GM23338 (cell line): ENCODE results near the gene CNN3. TPM values are rescaled to one million over a fixed set of nuclear protein-coding genes. Genes with fewer than 3 reads are reported as not detected.

Experiments
- ATAC-seq: fragments of 200-7000 bp; cut with Tn5 transposase; 3 replicates; pipeline ENCODE4 v1.9.1; 2020
- DNase-seq: peaks from one replicate; pipeline ENCODE4 v3.0.0-alpha.2; 2015; ENCODE audit warnings: low spot score
- H2AFZ ChIP-seq: fragments of 200-600 bp; sonication (generic); 2 replicates; pipeline ENCODE4 v1.8.0; 2016; ENCODE audit warnings: antibody characterized with exemption, mild to moderate bottlenecking, moderate library complexity
- H3F3A ChIP-seq: fragments of 200-600 bp; sonication (generic); replicated peaks from 2 replicates; pipeline ENCODE4 v1.8.0; 2017; ENCODE audit warnings: antibody characterized with exemption, mixed run types, low read depth
- H3K27ac ChIP-seq: fragments of 200-600 bp; sonication (generic); 2 replicates; pipeline ENCODE4 v1.6.1; 2016; ENCODE audit warnings: low read depth
- H3K27me3 ChIP-seq: fragments of 200-600 bp; sonication (generic); 2 replicates; pipeline ENCODE4 v1.8.0; 2016; ENCODE audit warnings: mild to moderate bottlenecking, mixed run types, moderate library complexity; ENCODE audit not compliant: insufficient read depth
- H3K36me3 ChIP-seq: fragments of 200-600 bp; sonication (generic); 2 replicates; pipeline ENCODE4 v1.8.0; 2016; ENCODE audit warnings: mild to moderate bottlenecking; ENCODE audit not compliant: insufficient read depth
- H3K4me1 ChIP-seq: fragments of 200-600 bp; sonication (generic); 2 replicates; pipeline ENCODE4 v1.8.0; 2016; ENCODE audit warnings: mild to moderate bottlenecking, moderate library complexity; ENCODE audit not compliant: insufficient read depth
- H3K4me2 ChIP-seq: fragments of 200-600 bp; sonication (generic); 2 replicates; pipeline ENCODE4 v1.7.1; 2017; ENCODE audit warnings: mixed run types
- H3K4me3 ChIP-seq: fragments of 200-600 bp; sonication (generic); 2 replicates; pipeline ENCODE4 v1.6.1; 2016; ENCODE audit warnings: mixed run types
- H3K79me2 ChIP-seq: fragments of 200-600 bp; sonication (generic); replicated peaks from 2 replicates; pipeline ENCODE4 v1.8.0; 2017; ENCODE audit warnings: mild to moderate bottlenecking; ENCODE audit not compliant: insufficient read depth
- H3K9me2 ChIP-seq: fragments of 200-600 bp; sonication (generic); 2 replicates; pipeline ENCODE4 v1.8.0; 2017; ENCODE audit not compliant: insufficient read depth
- H4K20me1 ChIP-seq: fragments of 200-600 bp; sonication (generic); replicated peaks from 2 replicates; pipeline ENCODE4 v1.8.0; 2017; ENCODE audit warnings: mild to moderate bottlenecking; ENCODE audit not compliant: insufficient read depth
- H3K27ac Mint-ChIP-seq: 2 replicates; pipeline ENCODE4 v1.8.0; 2020; ENCODE audit warnings: inconsistent platforms, mild to moderate bottlenecking, moderate library complexity, mixed read lengths
- H3K27me3 Mint-ChIP-seq: 3 replicates; pipeline ENCODE4 v1.8.0; 2022; ENCODE audit warnings: low read depth, mild to moderate bottlenecking, moderate library complexity, mixed read lengths, inconsistent platforms; ENCODE audit not compliant: insufficient read depth, poor library complexity
- H3K36me3 Mint-ChIP-seq: 3 replicates; pipeline ENCODE4 v1.8.0; 2021; ENCODE audit warnings: low read depth, mild to moderate bottlenecking, inconsistent platforms, moderate library complexity, mixed read lengths
- H3K4me1 Mint-ChIP-seq: 3 replicates; pipeline ENCODE4 v1.8.0; 2020; ENCODE audit warnings: mild to moderate bottlenecking, inconsistent platforms, mixed read lengths
- H3K4me3 Mint-ChIP-seq: 3 replicates; pipeline ENCODE4 v1.8.0; 2021; ENCODE audit warnings: moderate library complexity, mild to moderate bottlenecking, inconsistent platforms, mixed read lengths
- H3K9me3 Mint-ChIP-seq: 3 replicates; pipeline ENCODE4 v1.8.0; 2020; ENCODE audit warnings: moderate library complexity, mild to moderate bottlenecking, inconsistent platforms, mixed read lengths
- CREB1 ChIP-seq: fragments of 250-450 bp; sonication (Bioruptor Pico); IDR thresholded peaks from 2 replicates; pipeline ENCODE4 v1.5.0; 2020; ENCODE audit warnings: low read depth, mild to moderate bottlenecking, moderate library complexity
- EZH2phosphoT487 ChIP-seq: fragments of 200-600 bp; sonication (generic); IDR thresholded peaks from one replicate; pipeline ENCODE4 v1.8.1; 2018; ENCODE audit warnings: antibody characterized with exemption; ENCODE audit not compliant: unreplicated experiment
- POLR2AphosphoS5 ChIP-seq: IDR thresholded peaks from 2 replicates; pipeline ENCODE4 v1.6.1; 2016; ENCODE audit warnings: antibody characterized with exemption, low read depth
- REST ChIP-seq: IDR thresholded peaks from one replicate; pipeline ENCODE4 v1.6.1; 2018; ENCODE audit warnings: antibody characterized with exemption; ENCODE audit not compliant: unreplicated experiment
- ZNF114 ChIP-seq: fragments of 250-450 bp; sonication (Bioruptor Pico); IDR thresholded peaks from 2 replicates; pipeline ENCODE4 v1.5.0; 2020; ENCODE audit warnings: mild to moderate bottlenecking, moderate library complexity
- polyA plus RNA-seq: library from polyadenylated mRNA; unstranded; fragments of >200 nt; fragmentation: Nextera tagmentation; extraction: Ambion mirVana; gene quantifications from 2 replicates; pipeline ENCODE4 v1.2.1, GENCODE V29; 2016
- total RNA-seq: library from RNA; depleted of rRNA; stranded (reverse); fragments of >200 nt; shearing (Covaris generic); gene quantifications from 2 replicates; pipeline ENCODE4 v1.2.3, GENCODE V29; 2014
- TF ChIP-seq, protein P1 (sequence below), 2 experiments: fragments of 200-600 bp in 1 of 2; sonication (generic) in 1 of 2; conservative IDR thresholded peaks; 2 replicates each; pipeline versions ENCODE4 v1.5.1 to v1.6.1; 2016 to 2017; ENCODE audit warnings: antibody characterized with exemption in 2 of 2, low read depth in 2 of 2, mild to moderate bottlenecking in 2 of 2, moderate library complexity in 1 of 2

CNN3 gene
- total and polyA plus RNA-seq, 2 experiments from 2014 or later: 220 to 312 TPM

DNA sequence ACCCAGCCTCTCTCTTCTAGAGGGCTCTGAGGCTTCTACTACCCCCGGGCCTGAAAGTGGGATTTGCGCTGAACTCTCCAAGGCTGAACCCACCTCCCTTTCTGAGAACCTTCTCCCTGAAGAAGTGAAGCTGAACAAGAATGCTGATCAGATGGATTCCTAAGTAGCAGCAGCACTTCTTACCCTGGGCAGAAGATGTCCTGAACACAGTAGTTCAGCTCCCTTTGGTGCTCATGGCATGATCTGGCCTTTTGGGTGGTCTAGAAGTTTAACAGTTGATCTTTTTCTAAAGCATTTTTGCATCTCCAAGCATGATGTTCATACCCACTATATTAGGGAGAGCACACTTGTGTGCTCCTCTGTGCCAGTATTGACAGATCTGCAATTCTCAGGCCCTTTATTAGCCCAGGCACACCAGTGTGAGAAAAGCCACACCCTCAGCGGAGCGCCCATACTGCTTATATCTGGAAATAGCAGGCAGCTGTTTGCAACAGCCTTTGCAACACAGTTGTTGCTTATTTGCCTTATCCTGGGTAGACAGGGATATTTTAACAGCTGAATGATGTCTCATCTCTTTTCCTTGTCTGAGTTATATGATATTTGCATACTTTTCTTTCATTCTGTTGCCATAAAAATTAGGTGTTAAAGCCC is 34.2 kb downstream of the CNN3 start:
- no peak overlapping the region; the same call in 1 of the 2 replicates for H3K27ac Mint-ChIP-seq
- H3K4me1 Mint-ChIP-seq: peaks cover 32% of the 10 kb centered on the region

More for the DNA sequence above, 34.2 kb downstream of the CNN3 start:
- H3K4me2 ChIP-seq: no peak overlapping the region
- Mint-ChIP-seq H3K9me3 (no peaks in the 10 kb centered on the region), H3K4me3 (no peak overlapping the region), H3K27me3 (peaks cover 2% of the 10 kb centered on the region), H3K36me3 (peaks cover 30% of the 10 kb centered on the region)
- no peak overlapping the region for H3K4me3 ChIP-seq
- DNase-seq: no peak
- no peaks in the 10 kb centered on the region; the same call in 1 of the 2 replicates for H3F3A ChIP-seq
- H3K27ac ChIP-seq: peak overlapping the region; percentile 41; the same call in 1 of the 2 replicates
- H4K20me1 ChIP-seq: peaks cover 13% of the 10 kb centered on the region; the same call in 1 of the 2 replicates
- H2AFZ ChIP-seq: no peak overlapping the region
- no peak; the same call in 2 of the 3 replicates for ATAC-seq
- H3K4me1 ChIP-seq: peaks cover 9% of the 10 kb centered on the region
- no peaks in the 10 kb centered on the region for H3K79me2 ChIP-seq
- H3K27me3 ChIP-seq: no peaks in the 10 kb centered on the region
- no peaks in the 10 kb centered on the region for H3K9me2 ChIP-seq
- H3K36me3 ChIP-seq: peaks cover 17% of the 10 kb centered on the region
- TF ChIP-seq POLR2AphosphoS5: no peak
- TF ChIP-seq, protein P1, sequence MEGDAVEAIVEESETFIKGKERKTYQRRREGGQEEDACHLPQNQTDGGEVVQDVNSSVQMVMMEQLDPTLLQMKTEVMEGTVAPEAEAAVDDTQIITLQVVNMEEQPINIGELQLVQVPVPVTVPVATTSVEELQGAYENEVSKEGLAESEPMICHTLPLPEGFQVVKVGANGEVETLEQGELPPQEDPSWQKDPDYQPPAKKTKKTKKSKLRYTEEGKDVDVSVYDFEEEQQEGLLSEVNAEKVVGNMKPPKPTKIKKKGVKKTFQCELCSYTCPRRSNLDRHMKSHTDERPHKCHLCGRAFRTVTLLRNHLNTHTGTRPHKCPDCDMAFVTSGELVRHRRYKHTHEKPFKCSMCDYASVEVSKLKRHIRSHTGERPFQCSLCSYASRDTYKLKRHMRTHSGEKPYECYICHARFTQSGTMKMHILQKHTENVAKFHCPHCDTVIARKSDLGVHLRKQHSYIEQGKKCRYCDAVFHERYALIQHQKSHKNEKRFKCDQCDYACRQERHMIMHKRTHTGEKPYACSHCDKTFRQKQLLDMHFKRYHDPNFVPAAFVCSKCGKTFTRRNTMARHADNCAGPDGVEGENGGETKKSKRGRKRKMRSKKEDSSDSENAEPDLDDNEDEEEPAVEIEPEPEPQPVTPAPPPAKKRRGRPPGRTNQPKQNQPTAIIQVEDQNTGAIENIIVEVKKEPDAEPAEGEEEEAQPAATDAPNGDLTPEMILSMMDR (conservative IDR thresholded peaks at IDR 0.05; ENCODE audit: low read depth in 2 of 2): no peak
- TF ChIP-seq CREB1: no peak
- TF ChIP-seq REST: no peak
- no peak for TF ChIP-seq EZH2phosphoT487
- no peak for TF ChIP-seq ZNF114 (CRISPR knock-in tag)
